ENCODE measurements around the gene APBA2.

DNA sequence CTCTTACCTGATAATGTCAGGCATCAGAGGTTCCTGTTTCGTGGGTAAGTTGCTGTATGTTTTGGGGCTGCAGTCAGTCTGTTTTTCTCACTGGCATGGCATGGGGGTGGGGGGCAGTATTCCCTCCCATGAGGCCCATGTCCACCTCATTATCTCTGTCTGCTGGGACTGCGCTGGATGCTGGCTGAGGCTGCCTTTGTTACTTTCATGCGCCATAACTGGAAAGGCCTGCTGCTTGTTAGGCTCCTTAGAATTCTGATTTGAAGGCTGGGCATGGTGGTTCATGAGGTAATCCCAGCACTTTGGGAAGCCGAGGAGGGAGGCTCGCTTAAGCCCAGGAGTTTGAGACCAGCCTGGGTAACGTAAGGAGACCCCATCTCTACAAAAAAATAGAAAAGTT, 9.8 kb downstream of the APBA2 start:
- TF ChIP-seq, protein P1, sequence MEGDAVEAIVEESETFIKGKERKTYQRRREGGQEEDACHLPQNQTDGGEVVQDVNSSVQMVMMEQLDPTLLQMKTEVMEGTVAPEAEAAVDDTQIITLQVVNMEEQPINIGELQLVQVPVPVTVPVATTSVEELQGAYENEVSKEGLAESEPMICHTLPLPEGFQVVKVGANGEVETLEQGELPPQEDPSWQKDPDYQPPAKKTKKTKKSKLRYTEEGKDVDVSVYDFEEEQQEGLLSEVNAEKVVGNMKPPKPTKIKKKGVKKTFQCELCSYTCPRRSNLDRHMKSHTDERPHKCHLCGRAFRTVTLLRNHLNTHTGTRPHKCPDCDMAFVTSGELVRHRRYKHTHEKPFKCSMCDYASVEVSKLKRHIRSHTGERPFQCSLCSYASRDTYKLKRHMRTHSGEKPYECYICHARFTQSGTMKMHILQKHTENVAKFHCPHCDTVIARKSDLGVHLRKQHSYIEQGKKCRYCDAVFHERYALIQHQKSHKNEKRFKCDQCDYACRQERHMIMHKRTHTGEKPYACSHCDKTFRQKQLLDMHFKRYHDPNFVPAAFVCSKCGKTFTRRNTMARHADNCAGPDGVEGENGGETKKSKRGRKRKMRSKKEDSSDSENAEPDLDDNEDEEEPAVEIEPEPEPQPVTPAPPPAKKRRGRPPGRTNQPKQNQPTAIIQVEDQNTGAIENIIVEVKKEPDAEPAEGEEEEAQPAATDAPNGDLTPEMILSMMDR (IDR thresholded peaks at IDR 0.05; ENCODE audit: low read depth, low read length) = no peak
- TF ChIP-seq MAX (IDR thresholded peaks at IDR 0.05; ENCODE audit: low read depth, low read length) = no peak

Measured in NB4 (cell line).